GM19468 (cell line): ENCODE data around the gene CAPG.
"Not testable (repeated sequence)": the region's sequence is repeated elsewhere in the genome, so short reads cannot be mapped to it uniquely, and the experiment has no call there.

Source experiments
- ATAC-seq: cut with Tn5 transposase; IDR thresholded peaks from one replicate; pipeline ENCODE4 v1.9.1; 2021; ENCODE audit warnings: mild to moderate bottlenecking, moderate library complexity, moderate number of reproducible peaks; ENCODE audit not compliant: unreplicated experiment; ENCODE audit errors: extremely low read depth

The CAPG gene

DNA sequence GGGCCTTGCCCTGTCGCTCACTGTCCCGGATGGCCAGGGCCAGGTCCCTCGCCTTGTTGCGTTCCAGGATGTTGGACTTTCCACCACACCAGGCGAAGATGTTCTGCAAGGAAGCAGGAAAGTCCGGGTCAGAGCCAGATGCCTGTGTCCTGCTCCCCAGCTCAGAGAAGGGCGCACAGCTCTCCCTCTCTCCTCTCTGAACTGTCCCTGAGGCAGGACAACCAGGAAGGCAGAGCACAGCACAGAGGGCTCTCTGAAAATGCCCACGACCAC lies 11.0 kb downstream of the CAPG start:
- no peak for ATAC-seq

DNA sequence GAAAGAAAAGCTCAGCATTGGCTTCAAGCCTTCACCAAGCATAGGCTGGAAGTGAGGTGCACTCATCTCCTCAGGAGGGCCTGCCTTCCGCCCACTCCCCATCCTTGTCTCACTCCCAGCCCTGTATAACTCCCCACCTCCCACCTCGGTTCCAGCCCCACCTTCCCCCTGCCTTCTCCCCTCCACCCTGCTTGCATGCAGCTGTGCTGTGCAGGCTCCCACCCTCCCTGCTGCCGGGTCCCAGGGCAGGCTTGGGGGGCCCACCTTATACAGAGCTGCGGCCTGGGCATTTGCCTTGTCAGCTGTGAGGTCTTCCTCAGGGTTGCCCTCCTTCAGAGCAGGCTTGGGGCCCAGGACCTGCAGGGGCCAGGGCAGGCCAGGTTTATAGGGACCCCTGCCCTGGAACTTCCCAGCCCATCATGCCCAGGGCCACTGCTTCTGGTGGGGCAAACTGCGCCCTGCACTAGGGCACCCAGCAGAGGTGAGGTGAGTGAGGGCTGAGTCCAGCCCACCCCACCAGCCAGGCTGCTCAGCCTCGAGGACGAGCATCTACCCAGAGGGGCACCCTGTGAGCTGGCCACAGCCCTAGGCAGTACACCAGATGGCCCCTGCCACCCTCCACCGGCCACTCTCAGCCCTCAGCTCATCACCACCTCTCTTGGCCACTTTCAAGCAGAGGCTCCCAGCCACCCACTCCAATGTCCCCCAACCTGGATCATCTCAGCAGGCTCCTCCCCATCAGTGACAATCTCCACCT lies 11.6 kb downstream of the CAPG start:
- no peak for ATAC-seq

DNA sequence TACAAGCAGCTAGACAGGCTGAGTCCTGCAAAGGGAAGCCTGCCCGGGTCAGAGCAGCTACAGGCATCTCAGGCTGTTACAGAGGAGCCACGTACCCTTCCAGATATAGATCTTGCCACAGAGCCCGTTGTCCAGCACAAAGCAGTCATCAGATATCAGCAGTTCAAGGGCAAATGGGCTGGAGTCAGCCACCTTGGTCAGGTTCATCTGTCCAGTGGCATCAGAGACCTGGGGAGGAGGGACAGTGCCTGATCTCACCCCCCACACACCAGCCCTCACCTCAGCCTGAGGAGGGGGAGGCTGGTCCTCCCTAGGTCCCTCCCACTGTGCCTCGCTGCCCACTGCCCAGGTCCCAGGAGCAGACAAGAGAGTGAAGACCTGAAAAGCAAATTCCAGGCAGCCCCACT lies 12.2 kb downstream of the CAPG start:
- no peak for ATAC-seq

DNA sequence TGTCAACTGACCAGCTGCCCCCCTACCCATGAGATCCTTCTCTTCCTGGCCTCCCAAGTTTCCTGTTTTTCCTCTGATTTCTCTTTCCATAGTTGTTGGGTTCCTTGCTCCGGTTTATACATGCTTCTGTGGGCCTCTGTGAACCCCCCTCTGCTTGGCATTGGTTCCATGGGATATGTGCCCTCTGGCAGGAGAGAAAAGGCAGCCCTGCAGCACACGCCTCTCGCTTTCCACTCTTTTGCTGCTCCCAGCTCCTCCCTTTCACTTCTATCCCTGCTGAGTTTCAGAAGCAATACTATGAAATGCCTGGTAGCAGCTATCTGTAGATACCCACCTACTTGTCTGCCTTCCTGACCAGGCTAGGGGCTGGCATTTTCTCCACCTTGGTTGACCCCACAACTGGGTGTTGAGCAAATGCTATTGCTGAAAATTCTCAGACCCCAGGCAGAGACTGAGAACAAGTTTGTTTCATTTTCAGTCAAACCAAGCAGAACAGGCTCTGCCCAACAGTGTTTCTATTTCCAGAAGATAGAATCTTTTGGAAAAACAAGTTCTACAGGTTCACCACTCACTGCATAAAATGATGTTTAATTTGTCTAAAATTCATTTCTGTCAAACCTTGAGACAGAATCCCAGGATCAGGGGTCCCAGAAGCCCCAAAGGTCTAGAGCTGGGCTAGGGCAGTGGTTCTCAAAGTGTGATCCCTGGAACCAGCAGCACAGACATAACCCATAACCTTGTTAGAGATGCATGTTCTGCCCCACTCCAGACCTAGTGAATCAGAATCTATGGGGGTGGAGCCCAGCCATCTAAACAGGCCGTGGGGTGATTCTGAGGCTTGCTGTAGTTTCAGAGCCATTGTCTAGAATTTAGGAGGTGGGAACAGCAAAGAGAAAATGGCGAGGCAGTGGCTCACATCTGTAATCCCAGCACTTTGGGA lies 13.4 kb downstream of the CAPG start:
- no peak for ATAC-seq

DNA sequence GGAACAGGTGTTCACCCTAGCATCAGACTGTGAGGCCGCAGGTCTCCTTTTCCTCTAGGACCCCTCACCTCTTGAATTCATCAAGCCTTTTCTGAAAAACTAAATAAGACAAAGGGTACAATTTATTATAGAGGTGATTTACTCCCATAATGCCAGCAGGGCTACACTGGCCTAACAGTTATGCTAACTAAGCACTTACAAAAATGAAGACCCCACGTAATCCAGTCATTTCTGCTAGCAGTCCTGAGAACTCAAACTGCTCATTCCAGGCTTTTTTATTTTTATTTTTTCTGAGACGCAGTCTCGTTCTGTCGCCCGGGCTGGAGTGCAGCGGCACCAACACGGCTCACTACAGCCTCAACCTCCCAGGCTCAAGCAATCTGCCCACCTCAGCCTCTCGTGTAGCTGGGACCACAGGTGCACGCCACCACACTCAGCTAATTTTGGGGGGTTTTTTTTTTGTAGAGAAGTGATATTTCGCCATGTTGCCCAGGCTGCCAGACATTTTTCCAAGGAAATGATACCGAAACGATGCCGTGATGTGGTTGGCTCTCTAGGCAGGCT lies 14.2 kb downstream of the CAPG start:
- no peak for ATAC-seq

DNA sequence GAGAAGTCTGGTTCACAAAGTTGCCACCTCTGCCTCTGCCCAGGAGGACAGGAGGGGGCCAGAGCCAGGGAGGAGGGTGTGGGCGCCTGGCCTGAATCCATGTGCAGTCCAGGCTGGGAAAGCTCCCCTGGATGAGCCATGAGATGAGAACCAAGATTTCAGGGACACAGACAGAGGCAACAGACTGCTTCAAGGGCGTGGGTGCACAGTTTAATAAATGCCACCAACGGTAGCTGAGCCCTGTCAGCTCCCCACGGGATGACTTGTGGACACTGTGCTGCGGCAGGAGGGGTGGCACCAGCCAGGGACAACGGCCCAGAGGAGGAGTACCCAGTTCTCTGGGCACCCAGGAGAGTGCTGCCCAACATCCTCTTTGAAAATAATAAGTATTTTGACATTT lies 15.2 kb downstream of the CAPG start:
- no peak for ATAC-seq

DNA sequence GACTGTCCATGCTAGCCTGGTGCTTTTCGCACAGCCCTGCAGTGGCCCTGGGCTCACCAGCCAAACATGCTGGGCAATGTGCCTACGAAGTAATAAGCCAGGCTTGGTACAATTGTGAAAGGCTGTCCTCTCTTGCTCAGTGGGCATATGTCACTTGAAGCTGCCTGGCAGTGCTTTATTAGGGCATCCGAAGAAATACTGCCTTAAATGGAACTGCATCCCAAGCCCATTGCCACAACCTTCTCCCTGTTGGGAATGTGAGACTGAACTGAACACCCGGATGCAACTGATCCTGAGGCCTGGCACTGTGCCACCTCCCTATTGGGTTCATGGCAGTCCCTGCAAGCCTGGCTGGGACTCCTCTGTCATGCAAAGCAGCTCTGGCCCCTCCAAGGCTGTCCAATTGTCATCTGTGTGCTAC lies 15.9 kb downstream of the CAPG start:
- no peak for ATAC-seq

DNA sequence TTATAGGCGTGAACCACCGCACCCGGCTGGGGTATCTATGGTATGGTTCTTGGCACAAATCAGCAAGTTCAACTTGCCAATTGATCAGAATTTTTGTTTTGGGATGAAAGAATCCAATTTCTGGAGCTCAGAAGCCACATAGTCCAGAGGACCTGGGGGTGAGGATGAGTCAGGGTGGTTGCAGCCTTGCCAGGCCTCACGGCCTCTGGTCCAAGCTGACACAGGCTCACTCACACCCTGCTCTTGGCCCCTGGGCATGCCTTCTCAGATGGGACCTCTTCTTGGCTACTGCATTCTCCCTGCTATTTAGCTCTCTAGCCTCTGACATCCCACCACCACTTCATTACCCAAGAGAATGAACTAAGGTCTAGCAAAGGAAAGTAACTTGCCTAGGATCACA lies 16.3 kb downstream of the CAPG start:
- no peak for ATAC-seq

DNA sequence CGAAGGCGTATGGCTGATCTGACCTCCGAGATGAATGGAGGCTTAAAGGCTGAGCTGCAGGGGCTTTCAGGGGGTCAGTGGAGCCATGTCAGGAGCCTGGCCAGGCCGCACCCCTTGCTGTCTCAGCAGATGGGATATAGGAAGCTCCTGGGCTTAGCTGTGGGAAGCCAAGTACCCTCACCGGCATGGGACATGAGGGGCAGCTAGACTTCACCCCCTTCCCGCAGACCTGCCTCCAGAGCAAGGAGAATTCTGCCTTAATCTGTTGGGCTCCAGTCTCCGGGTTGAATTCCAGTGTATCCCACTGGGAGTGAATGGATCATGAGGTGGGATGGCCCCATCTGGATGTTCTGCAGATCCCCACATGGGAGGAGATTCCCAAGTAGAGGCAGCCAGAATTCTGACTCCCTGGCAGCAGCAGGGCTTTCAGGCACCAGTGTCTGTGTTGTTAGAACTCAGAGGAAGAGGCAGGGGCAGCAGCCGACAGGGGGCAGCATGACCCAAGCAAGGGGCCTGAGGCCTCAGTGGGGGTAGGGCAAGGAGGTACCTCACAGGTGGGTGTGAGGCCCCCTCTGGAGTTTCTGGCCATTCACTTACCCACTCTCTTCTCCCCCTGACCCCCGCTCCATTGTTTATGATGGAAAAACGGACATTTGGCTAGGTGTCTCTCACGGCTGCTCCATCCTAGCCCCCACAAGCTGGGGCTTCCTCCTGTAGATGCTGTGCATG lies 19.1 kb downstream of the CAPG start:
- no peak for ATAC-seq

DNA sequence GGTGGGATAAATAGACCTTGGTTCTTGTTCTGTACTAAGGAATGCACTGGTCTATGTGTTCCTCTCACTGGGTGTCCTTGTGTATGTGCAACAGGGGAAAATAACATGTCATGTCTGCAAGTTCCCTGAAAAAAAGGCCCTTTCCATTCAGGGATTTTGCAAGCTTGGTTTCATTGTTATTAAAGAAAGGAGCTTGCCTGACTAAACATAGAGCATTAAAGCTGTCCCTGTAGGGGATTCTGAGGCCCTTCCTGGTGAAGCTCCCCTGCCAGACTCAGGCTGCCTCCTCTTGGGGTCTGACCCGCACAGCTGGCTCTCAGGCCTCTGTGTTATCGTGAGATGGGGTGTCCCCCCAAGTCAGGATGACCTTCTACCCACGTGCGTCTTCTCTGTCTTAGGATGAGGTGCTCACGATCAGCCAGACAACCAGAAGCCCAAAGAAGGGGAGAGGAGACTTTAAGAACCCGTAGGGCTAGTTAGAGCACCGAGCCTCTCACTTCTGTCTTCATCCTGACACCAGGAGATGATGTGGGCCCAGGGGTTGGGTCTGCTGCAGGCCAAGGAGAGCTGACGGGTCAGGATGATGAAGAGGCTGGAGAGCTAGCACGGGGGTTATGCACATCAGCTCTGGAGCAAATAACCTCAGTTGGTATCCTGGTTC lies 21.2 kb downstream of the CAPG start:
- no peak for ATAC-seq

DNA sequence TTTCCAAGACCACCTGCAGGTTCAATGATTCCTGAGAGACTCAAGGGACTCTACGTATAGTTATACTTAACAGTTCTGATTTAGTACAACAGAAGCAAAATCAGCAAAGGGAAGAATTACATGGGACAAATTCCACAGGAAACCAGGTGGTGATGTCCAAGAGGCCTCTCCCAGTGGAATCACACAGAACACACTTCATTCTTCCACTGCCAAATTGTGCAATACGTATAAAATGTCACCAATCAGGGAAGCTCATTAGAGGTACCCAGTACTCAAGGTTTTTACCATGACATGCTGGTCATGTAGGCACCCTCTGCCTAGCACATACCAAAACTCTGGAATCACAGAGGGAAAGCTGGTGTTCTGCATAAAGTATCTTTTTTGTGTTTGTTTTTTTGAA lies 22.4 kb downstream of the CAPG start:
- ATAC-seq = no peak

DNA sequence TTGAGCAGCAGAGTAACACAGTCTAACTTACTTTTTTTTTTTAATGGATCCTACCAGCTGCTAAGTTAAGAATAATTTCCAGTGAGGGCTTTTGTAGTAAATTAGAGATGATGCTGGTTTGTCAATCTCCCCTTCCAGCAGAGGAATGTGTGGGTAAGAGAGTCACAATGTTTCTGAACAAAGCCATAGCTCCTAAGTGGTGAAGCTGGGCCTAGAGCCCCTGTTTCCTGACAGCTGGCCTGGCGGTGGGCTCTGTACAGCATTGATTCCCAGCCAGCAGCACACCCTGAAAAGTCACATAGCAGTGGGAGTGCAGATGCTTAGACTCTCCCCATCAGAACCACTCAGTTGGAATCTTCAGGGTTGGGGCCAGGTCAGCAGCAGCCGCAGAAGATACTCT lies 24.4 kb downstream of the CAPG start:
- ATAC-seq = no peak

DNA sequence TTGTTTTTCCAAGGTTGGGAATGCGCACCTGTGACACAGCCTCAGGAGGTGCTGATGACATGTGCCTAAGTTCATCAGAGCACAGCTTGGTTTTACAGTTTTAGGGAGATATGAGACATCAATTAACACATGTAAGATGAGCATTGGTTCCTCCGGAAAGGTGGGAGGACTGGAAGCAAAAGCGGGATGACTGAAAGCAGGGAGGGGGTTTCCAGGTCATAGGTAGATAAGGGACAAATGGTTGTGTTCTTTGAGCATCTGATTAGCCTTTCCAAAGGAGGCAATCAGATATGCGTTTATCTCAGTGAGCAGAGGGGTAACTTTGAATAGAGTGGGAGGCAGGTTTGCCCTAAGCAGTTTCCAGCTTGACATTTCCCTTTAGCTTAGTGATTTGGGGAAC lies 26.3 kb downstream of the CAPG start:
- ATAC-seq = no peak

DNA sequence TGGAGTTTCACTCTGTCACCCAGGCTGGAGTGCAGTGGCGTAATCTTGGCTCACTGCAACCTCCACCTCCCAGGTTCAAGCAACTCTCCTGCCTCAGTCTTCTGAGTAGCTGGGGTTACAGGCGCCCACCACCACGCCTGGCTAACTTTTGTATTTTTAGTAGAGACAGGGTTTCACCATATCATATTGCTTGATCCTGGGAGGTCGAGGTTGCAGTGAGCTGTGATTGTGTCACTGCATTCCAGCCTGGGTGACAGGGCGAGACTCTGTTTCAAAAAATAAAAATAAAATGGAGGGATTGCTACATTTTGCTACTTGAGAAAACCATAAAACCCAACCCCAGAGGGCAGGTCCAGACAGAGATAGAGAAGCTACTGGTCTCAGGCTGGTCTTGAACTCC lies 27.0 kb downstream of the CAPG start:
- not testable (repeated sequence) for ATAC-seq

DNA sequence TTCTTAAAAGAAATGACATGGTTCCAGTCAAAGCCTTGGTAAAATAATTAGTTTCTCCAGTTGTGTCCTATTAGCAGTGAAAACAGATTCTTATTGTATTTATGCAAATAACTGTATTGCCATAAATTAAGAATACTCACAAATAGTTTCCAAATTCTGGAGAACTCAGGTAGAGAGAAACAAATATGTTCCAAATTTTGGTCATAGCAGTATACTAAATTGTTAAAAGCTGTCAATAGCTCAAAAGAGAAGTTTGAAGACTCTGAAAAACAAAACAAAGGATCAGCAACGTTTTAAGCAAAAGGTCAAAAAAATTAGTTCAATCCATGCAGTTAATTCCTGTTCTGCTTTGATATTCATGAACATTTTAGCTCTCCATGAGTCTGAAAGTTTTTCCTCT lies 30.1 kb downstream of the CAPG start:
- ATAC-seq = no peak

DNA sequence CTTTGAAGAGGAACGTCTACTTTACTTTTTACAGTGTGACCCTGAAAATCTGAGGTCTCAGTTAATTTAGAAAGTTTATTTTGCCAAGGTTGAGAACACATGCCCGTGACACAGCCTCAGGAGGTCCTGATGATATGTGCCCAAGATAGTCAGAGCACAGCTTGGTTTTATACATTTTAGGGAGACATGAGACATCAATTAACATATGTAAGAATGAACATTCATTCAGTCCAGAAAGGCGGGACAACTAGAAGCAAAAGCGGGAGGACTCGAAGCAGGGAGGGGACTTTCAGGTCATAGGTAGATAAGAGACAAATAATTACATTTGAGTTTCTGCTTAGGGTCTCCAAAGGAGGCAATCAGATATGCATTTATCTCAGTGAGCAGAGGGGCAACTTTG lies 31.9 kb downstream of the CAPG start:
- no peak for ATAC-seq

DNA sequence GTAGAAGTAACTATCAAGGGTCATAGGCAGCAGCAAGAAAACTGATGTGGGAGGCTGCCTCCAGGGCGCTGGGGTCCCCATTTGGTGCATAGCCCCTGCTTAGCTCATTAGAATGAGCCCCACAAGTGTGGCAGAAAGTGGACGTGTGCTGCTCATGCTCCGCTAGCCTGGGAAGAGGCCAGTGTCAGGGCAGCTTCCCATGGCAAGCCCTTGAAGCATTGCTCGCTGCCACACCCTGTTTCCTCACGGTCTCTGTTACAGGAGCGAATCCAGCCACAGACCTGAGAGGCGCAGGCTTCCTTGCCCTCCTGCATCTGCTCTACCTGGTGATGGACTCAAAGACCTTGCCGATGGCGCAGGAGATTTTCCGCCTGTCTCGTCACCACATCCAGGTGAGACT lies 33.1 kb downstream of the CAPG start:
- ATAC-seq = no peak

DNA sequence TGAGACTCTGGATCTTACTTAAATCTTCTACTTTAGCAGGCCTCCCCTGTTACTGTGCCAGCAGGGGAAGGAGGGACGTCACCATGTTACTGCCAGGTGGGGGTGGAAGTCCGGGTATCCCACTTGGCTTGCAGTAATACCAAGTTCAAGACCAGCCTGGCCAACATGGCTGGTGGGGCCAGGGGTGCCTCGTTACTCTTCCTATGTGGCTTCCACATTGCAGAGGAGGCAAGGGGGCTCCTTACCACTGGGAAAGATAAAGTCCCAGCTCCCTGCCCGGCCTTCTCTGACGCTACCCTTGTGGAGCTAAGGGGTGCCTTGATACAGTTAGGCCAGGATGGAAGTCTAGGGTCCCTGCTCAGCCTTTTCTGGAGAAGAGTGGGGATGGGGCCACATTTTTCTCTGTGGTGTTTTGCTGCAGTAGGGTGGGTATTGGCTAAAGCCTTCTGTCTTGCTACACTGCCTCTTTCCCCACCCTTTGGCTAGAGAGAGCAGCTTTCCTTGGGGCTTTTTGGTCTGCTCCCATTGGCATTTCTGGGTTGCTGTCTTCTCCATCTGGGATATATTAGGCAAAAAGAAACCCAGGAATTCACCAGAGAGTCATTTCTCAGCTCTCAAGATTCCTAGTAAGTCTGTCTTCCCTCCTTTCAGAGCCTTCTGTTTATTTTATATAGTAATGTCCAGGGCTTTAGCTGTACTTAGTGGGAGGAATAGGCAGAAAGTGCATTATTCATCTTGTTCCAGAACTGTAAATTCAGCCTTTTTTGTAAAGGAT lies 33.7 kb downstream of the CAPG start:
- no peak for ATAC-seq

DNA sequence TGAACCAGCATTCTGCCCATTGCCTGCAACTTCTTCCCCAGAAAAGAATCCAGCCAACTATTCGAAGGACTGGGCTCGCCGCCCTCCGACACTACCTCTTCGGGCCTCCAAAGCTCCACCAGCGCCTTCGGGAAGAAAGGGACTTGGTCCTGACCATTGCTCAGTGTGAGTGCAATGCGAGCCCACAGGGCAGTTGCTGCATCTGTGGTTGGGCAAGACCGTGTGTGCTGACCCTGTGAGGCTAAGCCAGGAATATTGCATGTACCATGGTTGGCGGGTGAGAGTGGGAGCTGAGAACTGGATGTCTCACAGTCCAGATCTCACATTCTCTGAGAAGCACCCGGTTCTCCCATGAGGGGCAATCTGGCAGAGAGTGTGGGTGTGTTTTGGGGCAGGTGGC lies 39.1 kb downstream of the CAPG start:
- no peak for ATAC-seq

DNA sequence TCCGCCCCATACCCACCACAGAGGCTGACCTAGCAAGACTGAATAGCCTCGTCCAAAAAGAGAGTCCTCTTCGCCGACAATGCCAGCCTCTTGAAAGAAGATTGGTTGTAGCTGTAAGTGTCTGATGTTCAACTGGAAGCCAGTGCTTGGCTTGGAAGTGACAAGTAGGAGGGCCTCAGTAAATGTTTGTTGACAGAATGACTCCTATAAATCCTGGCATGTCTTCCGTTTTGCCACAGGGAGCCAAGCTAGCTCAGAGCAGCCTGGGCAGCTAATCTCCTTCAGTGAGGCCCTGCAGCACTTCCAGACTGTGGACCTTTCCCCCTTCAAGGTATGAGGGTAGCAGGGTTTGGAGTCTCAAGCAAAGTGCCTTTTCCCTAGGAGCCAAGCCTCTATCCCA lies 40.7 kb downstream of the CAPG start:
- ATAC-seq = no peak
